ENCODE results near the gene FTH1. TPM values are rescaled to one million over a fixed set of nuclear protein-coding genes. Genes with fewer than 3 reads are reported as not detected.

FTH1 gene
- total and polyA plus RNA-seq, 2 of the 13 experiments (the other 11 are each of a cell fraction or from before 2014, with no cell fraction given): 607 to 760 TPM

GRCh38 chr11:61961570-61962212 lies 5.7 kb downstream of the FTH1 start (continued):
- TF ChIP-seq ZFP90 (CRISPR knock-in tag; IDR thresholded peaks at IDR 0.05; ENCODE audit: borderline replicate concordance) (no peak), ZNF644 (CRISPR knock-in tag; IDR thresholded peaks at IDR 0.05; ENCODE audit: low read depth) (peak; percentile 40; the same call in 1 of the 2 replicates), SNAPC5 (CRISPR knock-in tag; IDR thresholded peaks at IDR 0.05; ENCODE audit: borderline replicate concordance) (no peak), THAP11 (CRISPR knock-in tag; IDR thresholded peaks at IDR 0.05) (no peak), TCF7L2 (IDR thresholded peaks at IDR 0.05; ENCODE audit: low read depth, low read length) (no peak), RARG (CRISPR knock-in tag; IDR thresholded peaks at IDR 0.05; ENCODE audit: low read depth) (no peak), NFKBIZ (CRISPR knock-in tag; IDR thresholded peaks at IDR 0.05) (no peak), ZBTB21 (CRISPR knock-in tag; IDR thresholded peaks at IDR 0.05) (no peak), ZNF543 (CRISPR knock-in tag; IDR thresholded peaks at IDR 0.05) (no peak), THAP9 (CRISPR knock-in tag; IDR thresholded peaks at IDR 0.05; ENCODE audit: borderline replicate concordance) (no peak), AHDC1 (CRISPR knock-in tag; IDR thresholded peaks at IDR 0.05; ENCODE audit: borderline replicate concordance) (no peak), BRD4 (CRISPR knock-in tag; IDR thresholded peaks at IDR 0.05) (no peak), CEBPB (IDR thresholded peaks at IDR 0.05; ENCODE audit: borderline replicate concordance, low read depth, low read length) (0 out of 2 replicates have a peak, but pooled peaks have one; percentile 13), NFE2 (CRISPR knock-in tag; IDR thresholded peaks at IDR 0.05) (no peak), ZNF790 (CRISPR knock-in tag; IDR thresholded peaks at IDR 0.05; ENCODE audit: borderline replicate concordance) (no peak), U2AF2 (IDR thresholded peaks at IDR 0.05; ENCODE audit: low read depth, low read length) (no peak), ZNF772 (CRISPR knock-in tag; IDR thresholded peaks at IDR 0.05) (no peak), SMAD3 (CRISPR knock-in tag; IDR thresholded peaks at IDR 0.05) (no peak), ZNF512 (CRISPR knock-in tag; IDR thresholded peaks at IDR 0.05) (no peak), ZNF292 (CRISPR knock-in tag; IDR thresholded peaks at IDR 0.05; ENCODE audit: borderline replicate concordance, low read depth) (no peak), ZNF615 (CRISPR knock-in tag; IDR thresholded peaks at IDR 0.05; ENCODE audit: borderline replicate concordance) (no peak)

All from HepG2 (cell line).